ENCODE results near the gene CBX1.

DNA sequence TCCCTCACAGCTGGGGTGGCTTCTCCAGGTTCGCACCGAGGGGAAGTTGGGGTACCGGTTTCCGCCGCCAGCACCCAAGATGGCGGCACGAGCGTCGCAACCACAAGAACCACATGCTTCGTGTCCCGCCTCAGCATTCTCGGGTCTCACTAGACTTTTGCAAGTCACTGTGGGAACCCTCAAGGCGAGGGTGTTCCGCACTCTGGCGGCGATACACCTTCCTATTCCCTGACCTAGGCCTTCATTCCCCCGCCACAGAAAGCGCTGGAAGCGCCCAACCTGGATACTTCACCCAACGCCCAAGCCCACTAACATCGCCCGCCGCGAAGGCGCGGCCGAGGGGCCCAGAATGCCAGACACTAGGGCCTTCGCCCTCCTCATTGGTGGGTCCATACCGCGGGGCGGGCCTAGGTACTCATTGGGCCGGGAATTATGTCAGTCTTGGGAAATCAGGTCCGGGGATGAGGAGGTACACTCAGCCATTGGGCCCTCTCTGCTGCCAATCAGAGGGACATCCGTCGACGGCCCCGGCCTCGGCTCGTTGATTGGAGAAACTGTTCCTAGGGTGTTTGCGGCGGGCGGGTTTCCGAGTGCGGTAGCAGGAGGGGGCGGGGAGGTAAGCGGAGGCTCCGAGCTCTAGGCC, 53.4 kb downstream of the CBX1 start, which contains the start of gene NFE2L1:
- no peak for TF ChIP-seq CTCF (optimal IDR thresholded peaks at IDR 0.05 in 1 of 3, IDR thresholded peaks at IDR 0.05 in 1 of 3, conservative IDR thresholded peaks at IDR 0.05 in 1 of 3; ENCODE audit: extremely low read depth in 1 of 3, insufficient read depth in 2 of 3, low read length in 3 of 3)
- TF ChIP-seq EZH2 (IDR thresholded peaks at IDR 0.05; ENCODE audit: low read length) = no peak
